RWPE2 (cell line): Measurements from ENCODE around the gene G6PC1.
"Not testable (repeated sequence)": the region's sequence is repeated elsewhere in the genome, so short reads cannot be mapped to it uniquely, and the experiment has no call there.

Experiments
- ATAC-seq: fragments of 200-7000 bp; cut with Tn5 transposase; 3 replicates; pipeline ENCODE4 v1.9.1; 2021; ENCODE audit warnings: low read depth
- DNase-seq: peaks from one replicate; pipeline ENCODE4 v3.0.0-alpha.2; 2020; ENCODE audit warnings: low spot score
- H3K27ac ChIP-seq: fragments of 450-650 bp; 2 replicates; pipeline ENCODE4 v1.5.1; 2017; ENCODE audit warnings: mild to moderate bottlenecking; ENCODE audit not compliant: poor library complexity, severe bottlenecking
- H3K27me3 ChIP-seq: fragments of 250-450 bp; sonication (Bioruptor Pico); 2 replicates; pipeline ENCODE4 v1.5.1; 2021; ENCODE audit warnings: mild to moderate bottlenecking, moderate library complexity; ENCODE audit not compliant: insufficient read depth, poor library complexity, severe bottlenecking
- H3K36me3 ChIP-seq: fragments of 250-450 bp; sonication (Bioruptor Pico); 2 replicates; pipeline ENCODE4 v1.5.1; 2020; ENCODE audit warnings: low read depth, mild to moderate bottlenecking, moderate library complexity
- H3K4me1 ChIP-seq: fragments of 250-450 bp; sonication (Bioruptor Pico); 2 replicates; pipeline ENCODE4 v1.5.1; 2021; ENCODE audit warnings: mild to moderate bottlenecking, moderate library complexity; ENCODE audit not compliant: insufficient read depth, poor library complexity, severe bottlenecking
- H3K4me3 ChIP-seq: fragments of 250-450 bp; sonication (Bioruptor Pico); 2 replicates; pipeline ENCODE4 v1.5.1; 2021; ENCODE audit warnings: mild to moderate bottlenecking, moderate library complexity; ENCODE audit not compliant: severe bottlenecking
- H3K9me3 ChIP-seq: fragments of 250-450 bp; sonication (Bioruptor Pico); 2 replicates; pipeline ENCODE4 v1.5.1; 2021; ENCODE audit warnings: mild to moderate bottlenecking, moderate library complexity; ENCODE audit not compliant: severe bottlenecking
- TF ChIP-seq, protein P1 (sequence below): fragments of 450-650 bp; IDR thresholded peaks from one replicate; pipeline ENCODE4 v1.5.1; 2017; ENCODE audit warnings: mild to moderate bottlenecking, moderate library complexity; ENCODE audit not compliant: poor library complexity, severe bottlenecking

Gene G6PC1

DNA sequence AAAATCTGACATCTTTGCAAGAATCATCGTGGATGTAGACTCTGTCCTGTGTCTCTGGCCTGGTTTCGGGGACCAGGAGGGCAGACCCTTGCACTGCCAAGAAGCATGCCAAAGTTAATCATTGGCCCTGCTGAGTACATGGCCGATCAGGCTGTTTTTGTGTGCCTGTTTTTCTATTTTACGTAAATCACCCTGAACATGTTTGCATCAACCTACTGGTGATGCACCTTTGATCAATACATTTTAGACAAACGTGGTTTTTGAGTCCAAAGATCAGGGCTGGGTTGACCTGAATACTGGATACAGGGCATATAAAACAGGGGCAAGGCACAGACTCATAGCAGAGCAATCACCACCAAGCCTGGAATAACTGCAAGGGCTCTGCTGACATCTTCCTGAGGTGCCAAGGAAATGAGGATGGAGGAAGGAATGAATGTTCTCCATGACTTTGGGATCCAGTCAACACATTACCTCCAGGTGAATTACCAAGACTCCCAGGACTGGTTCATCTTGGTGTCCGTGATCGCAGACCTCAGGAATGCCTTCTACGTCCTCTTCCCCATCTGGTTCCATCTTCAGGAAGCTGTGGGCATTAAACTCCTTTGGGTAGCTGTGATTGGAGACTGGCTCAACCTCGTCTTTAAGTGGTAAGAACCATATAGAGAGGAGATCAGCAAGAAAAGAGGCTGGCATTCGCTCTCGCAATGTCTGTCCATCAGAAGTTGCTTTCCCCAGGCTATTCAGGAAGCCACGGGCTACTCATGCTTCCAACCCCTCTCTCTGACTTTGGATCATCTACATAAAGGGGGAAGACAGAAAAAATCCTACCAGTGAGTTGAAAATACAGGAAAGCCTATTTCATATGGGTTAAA, at the start of gene G6PC1:
Gene G6PC1 (plus strand): TSS at position 340 of the 872 bp plus-strand sequence. CDS start 78 bp downstream, at position 418.
- no peaks in the 10 kb centered on the region for H3K9me3 ChIP-seq
- H3K27ac ChIP-seq: no peak within 1 kb of the TSS
- TF ChIP-seq, protein P1, sequence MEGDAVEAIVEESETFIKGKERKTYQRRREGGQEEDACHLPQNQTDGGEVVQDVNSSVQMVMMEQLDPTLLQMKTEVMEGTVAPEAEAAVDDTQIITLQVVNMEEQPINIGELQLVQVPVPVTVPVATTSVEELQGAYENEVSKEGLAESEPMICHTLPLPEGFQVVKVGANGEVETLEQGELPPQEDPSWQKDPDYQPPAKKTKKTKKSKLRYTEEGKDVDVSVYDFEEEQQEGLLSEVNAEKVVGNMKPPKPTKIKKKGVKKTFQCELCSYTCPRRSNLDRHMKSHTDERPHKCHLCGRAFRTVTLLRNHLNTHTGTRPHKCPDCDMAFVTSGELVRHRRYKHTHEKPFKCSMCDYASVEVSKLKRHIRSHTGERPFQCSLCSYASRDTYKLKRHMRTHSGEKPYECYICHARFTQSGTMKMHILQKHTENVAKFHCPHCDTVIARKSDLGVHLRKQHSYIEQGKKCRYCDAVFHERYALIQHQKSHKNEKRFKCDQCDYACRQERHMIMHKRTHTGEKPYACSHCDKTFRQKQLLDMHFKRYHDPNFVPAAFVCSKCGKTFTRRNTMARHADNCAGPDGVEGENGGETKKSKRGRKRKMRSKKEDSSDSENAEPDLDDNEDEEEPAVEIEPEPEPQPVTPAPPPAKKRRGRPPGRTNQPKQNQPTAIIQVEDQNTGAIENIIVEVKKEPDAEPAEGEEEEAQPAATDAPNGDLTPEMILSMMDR: no peak
- H3K36me3 ChIP-seq: no peaks in the 10 kb centered on the region
- no peak for DNase-seq
- H3K4me3 ChIP-seq: no peak within 1 kb of the TSS
- H3K27me3 ChIP-seq: no peaks in the 10 kb centered on the region
- no peak for ATAC-seq
- H3K4me1 ChIP-seq: no peaks in the 10 kb centered on the region

DNA sequence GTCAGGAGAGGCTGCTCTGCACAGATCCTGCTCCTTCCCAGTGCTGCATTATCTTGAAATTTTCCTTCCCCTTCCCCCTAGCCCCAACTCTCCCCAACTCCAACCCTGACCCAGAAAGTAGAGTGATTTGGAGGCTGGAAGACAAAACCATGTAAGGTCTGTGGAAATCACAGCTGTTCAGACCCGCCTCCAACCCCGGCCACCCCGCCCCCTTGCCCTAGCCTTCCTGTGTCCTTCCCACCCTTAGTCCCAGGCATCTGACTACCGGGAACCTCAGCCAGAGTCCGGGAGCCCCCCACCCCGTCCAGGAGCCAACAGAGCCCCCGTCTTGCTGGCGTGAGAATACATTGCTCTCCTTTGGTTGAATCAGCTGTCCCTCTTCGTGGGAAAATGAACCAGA, 49.6 kb upstream of the G6PC1 start, which contains the start of gene AOC3:
Gene AOC3 (plus strand): TSS at position 246 of the 400 bp plus-strand sequence. CDS start 145 bp downstream, at position 391.
- Histone ChIP-seq H3K27ac (no peak within 1 kb of the TSS), H3K27me3 (no peaks in the 10 kb centered on the region), H3K36me3 (no peaks in the 10 kb centered on the region), H3K9me3 (no peaks in the 10 kb centered on the region), H3K4me1 (no peaks in the 10 kb centered on the region), H3K4me3 (no peak within 1 kb of the TSS)
- TF ChIP-seq, protein P1: no peak
- ATAC-seq: no peak
- DNase-seq: no peak

DNA sequence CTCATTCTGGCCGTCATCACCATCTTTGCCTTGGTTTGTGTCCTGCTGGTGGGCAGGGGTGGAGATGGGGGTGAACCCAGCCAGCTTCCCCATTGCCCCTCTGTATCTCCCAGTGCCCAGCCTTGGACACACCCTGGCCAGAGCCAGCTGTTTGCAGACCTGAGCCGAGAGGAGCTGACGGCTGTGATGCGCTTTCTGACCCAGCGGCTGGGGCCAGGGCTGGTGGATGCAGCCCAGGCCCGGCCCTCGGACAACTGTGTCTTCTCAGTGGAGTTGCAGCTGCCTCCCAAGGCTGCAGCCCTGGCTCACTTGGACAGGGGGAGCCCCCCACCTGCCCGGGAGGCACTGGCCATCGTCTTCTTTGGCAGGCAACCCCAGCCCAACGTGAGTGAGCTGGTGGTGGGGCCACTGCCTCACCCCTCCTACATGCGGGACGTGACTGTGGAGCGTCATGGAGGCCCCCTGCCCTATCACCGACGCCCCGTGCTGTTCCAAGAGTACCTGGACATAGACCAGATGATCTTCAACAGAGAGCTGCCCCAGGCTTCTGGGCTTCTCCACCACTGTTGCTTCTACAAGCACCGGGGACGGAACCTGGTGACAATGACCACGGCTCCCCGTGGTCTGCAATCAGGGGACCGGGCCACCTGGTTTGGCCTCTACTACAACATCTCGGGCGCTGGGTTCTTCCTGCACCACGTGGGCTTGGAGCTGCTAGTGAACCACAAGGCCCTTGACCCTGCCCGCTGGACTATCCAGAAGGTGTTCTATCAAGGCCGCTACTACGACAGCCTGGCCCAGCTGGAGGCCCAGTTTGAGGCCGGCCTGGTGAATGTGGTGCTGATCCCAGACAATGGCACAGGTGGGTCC, 49.0 kb upstream of the G6PC1 start:
- not testable (repeated sequence) for H3K27me3 ChIP-seq, DNase-seq, H3K4me3 ChIP-seq, H3K4me1 ChIP-seq, H3K27ac ChIP-seq, H3K9me3 ChIP-seq, H3K36me3 ChIP-seq, ATAC-seq

DNA sequence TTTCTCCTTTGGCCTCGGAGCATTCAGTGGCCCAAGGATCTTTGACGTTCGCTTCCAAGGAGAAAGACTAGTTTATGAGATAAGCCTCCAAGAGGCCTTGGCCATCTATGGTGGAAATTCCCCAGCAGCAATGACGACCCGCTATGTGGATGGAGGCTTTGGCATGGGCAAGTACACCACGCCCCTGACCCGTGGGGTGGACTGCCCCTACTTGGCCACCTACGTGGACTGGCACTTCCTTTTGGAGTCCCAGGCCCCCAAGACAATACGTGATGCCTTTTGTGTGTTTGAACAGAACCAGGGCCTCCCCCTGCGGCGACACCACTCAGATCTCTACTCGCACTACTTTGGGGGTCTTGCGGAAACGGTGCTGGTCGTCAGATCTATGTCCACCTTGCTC, 48.2 kb upstream of the G6PC1 start:
- no peaks in the 10 kb centered on the region for H3K4me1 ChIP-seq
- H3K27me3 ChIP-seq: no peaks in the 10 kb centered on the region
- no peak overlapping the region for H3K27ac ChIP-seq
- H3K4me3 ChIP-seq: no peak overlapping the region
- no peaks in the 10 kb centered on the region for H3K36me3 ChIP-seq
- ATAC-seq: no peak
- no peak for DNase-seq
- TF ChIP-seq, protein P1: no peak
- H3K9me3 ChIP-seq: no peaks in the 10 kb centered on the region

DNA sequence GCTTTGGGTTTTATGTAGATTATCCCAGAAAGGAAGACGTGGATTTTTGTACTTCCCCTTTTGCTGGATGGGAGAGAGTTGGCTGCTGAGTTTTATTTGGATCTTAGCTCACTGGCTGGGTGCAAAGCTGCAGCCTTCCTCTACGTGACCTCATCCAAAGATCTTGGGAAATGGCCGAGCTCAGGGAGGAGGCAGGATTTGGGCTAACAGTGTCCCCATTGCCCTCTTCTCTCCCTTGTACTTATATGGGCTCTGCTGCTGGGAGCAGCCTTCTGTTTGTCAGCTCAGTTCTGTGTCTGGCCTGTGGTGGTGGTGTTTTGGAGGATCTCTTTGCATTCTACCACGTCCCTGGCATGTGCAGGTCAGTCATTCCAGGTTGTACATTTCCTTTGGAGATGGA, 47.6 kb upstream of the G6PC1 start:
- no peaks in the 10 kb centered on the region for H3K27me3 ChIP-seq
- no peak for ATAC-seq
- H3K4me3 ChIP-seq: no peak overlapping the region
- no peaks in the 10 kb centered on the region for H3K4me1 ChIP-seq
- TF ChIP-seq, protein P1: no peak
- no peaks in the 10 kb centered on the region for H3K36me3 ChIP-seq
- no peaks in the 10 kb centered on the region for H3K9me3 ChIP-seq
- H3K27ac ChIP-seq: no peak overlapping the region
- DNase-seq: no peak
